ENCODE data around the gene UBL4A.

The UBL4A gene

DNA sequence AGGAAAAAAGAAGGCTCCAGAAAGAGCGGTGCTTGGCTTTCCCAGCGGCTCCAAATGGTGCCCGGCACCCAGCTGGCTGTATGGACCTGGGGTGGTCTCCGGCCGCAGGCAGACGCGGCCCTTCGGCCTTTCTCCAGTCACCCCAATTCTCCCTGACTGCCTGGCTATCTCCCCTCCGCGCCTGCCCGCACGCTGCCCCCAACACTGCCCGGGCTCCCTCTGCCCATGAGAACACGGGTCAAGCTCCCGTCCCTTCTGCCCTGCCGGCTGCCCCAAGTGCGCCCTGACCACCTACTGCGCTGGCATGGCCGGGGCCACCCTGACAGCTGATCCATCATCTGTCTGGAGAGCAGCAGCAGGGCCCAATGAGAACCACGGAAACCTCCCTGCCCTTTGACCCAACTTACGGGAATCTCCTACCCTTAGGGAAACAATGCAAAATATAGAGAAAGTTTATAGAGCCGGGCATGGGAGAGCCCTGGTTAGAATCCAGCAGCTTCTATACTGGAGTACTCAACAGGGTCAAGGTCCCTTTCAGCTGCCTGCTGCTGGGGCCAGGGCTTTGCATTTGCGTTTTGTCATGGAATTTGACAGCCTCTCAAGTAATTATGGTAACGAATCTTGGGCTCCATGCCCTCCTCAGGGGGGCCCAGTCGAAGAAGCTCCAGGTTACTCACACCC lies 30.8 kb upstream of the UBL4A start:
- Histone ChIP-seq H3K4me1 (ENCODE audit: control insufficient read depth, insufficient read depth, low read length) (peaks cover 2% of the 10 kb centered on the region), H3K4me3 (ENCODE audit: low read depth, low read length) (peak overlapping the region; percentile 78), H3K27me3 (ENCODE audit: control insufficient read depth, insufficient read depth, low read length) (no peaks in the 10 kb centered on the region), H3K9ac (ENCODE audit: low read depth, low read length) (no peak overlapping the region), H3K36me3 (ENCODE audit: control insufficient read depth, insufficient read depth, low read length) (no peaks in the 10 kb centered on the region), H3K9me3 (ENCODE audit: control insufficient read depth, insufficient read depth, low read length) (no peaks in the 10 kb centered on the region)

DNA sequence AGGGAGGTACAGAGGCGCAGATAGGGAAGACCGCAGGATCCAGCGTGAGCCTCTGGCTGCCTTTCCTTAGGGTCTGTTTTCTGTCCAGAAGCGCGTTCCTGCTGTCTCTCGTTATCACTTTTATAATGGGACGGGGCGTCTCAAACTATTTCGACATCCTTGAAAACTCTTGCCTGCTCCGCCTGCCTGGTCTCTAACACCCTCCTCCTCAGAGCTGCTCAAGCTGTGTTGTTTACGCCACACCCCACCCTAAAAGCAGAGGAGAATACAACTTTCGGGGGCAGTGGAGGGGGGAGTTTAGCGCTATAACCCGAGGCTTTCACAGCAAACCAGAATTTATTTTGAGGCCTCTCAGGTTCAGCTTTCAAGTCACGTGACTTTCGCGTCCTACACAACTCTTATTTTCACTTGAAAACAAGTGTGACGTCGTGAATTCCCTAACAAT lies 30.3 kb upstream of the UBL4A start:
- no peak overlapping the region for H3K9ac ChIP-seq (ENCODE audit: low read depth, low read length)
- H3K9me3 ChIP-seq (ENCODE audit: control insufficient read depth, insufficient read depth, low read length): no peaks in the 10 kb centered on the region
- peak overlapping the region; percentile 78 for H3K4me3 ChIP-seq (ENCODE audit: low read depth, low read length)
- no peaks in the 10 kb centered on the region for H3K36me3 ChIP-seq (ENCODE audit: control insufficient read depth, insufficient read depth, low read length)
- peaks cover 2% of the 10 kb centered on the region for H3K4me1 ChIP-seq (ENCODE audit: control insufficient read depth, insufficient read depth, low read length)
- H3K27me3 ChIP-seq (ENCODE audit: control insufficient read depth, insufficient read depth, low read length): no peaks in the 10 kb centered on the region

DNA sequence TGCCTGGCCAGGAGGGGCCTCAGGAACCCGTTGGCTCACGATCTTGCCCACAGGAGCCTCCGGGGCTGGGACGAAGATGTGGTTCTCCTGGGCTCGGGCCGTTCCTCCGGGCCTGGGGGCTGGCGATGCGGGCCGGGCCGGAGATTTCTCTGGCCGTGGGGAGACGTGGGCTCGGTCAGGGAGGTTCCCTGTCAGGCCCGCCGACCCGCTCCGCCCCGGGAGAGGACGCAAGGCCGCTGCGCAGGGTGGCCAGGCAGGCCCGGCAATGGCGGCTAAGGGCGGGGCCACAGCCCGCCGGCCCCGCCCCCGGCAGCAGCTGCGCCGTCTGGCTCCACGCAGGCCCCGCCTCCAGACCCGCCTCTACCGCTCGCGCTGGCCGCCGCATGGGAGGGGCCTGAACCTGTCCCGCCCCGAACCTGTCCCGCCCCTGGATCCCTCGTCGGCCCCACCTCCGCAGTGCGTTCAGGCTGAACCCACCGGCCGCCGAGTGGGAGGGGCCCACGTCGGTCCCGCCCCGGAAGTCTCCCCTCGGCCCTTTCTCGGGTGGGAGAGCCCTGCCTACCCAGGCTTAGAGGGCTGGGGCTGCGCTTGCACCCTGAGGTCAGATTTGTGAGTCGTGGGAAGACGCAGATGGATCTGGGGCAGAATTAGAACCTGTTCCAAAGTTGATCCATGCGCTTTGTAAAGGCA lies 29.7 kb upstream of the UBL4A start, which contains the start of gene FAM3A:
TSS of gene FAM3A (minus strand) at position 267 of the 690 bp plus-strand sequence. CDS start 460 bp downstream, outside the sequence.
- H3K9ac ChIP-seq (ENCODE audit: low read depth, low read length): no peak within 1 kb of the TSS

DNA sequence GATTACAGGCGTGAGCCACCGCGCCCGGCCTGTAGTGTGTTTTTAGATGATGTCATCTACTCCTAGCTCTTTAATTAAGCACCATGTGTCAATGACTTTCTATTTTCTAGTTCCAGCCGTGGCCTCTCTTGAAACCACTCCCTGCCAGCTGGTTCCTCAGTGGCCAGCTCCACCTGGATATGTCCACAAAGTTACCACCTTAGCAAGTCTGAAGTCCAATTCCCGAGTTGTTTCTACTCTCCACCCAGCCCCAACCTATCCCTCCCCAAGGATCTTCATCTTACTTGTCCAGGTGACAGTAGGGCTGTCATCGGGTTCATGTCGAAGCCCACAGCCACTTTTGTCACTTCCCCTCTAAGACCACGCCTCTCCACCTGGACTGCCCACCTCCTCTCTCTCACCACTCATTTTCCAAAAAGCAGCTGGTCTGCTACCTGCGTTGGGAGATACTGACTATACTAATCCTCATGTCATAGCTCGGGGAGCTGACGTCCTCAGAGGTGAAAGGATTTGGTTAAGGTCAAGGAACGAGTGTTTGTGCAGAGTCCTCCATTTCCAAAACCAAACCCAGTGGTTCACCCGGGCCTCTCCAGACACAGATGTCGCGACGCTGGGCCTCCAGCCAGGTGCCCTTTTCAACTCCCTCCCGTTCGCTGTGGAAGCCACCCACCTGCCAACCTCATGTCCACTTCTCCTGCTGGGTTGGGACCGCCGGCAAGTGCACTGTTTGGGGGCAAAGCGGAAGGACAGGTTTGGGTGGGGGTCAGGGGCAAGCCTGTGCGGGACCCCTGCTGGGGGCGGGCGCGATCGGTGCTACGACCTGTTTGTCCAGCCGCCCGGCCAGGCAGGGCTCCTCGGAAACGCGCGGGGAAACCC lies 28.9 kb upstream of the UBL4A start:
- H3K27me3 ChIP-seq (ENCODE audit: control insufficient read depth, insufficient read depth, low read length): no peaks in the 10 kb centered on the region
- no peaks in the 10 kb centered on the region for H3K36me3 ChIP-seq (ENCODE audit: control insufficient read depth, insufficient read depth, low read length)
- no peak overlapping the region for H3K9ac ChIP-seq (ENCODE audit: low read depth, low read length)
- peaks cover 2% of the 10 kb centered on the region for H3K4me1 ChIP-seq (ENCODE audit: control insufficient read depth, insufficient read depth, low read length)
- peak overlapping the region; percentile 56 for H3K4me3 ChIP-seq (ENCODE audit: low read depth, low read length)
- H3K9me3 ChIP-seq (ENCODE audit: control insufficient read depth, insufficient read depth, low read length): no peaks in the 10 kb centered on the region

More for the DNA sequence above, 29.7 kb upstream of the UBL4A start, which contains the start of gene FAM3A:
- Histone ChIP-seq H3K9me3 (ENCODE audit: control insufficient read depth, insufficient read depth, low read length) (no peaks in the 10 kb centered on the region), H3K36me3 (ENCODE audit: control insufficient read depth, insufficient read depth, low read length) (no peaks in the 10 kb centered on the region), H3K27me3 (ENCODE audit: control insufficient read depth, insufficient read depth, low read length) (no peaks in the 10 kb centered on the region), H3K4me1 (ENCODE audit: control insufficient read depth, insufficient read depth, low read length) (peaks cover 2% of the 10 kb centered on the region), H3K4me3 (ENCODE audit: low read depth, low read length) (peak within 1 kb of the TSS; percentile 78)

DNA sequence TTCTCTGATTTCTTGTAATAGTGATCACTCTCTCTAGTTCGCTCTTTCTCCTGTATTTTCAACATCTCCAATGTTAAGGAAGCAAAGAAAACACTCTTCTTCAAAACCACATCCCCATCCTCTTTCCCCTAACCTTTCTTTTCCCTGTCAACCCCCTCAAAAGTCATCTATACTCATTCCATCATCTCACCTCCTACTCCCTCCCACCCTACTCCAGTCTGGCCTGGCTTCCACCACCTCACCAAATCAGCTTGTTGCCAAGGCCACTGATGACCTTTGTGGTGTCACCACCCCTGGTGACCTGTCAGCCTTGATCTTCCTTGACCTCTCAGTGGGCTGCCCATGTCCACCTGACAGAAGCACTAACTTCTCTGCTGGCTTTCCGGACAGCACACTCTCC lies 27.3 kb upstream of the UBL4A start:
- H3K27me3 ChIP-seq (ENCODE audit: control insufficient read depth, insufficient read depth, low read length): no peaks in the 10 kb centered on the region
- peaks cover 2% of the 10 kb centered on the region for H3K4me1 ChIP-seq (ENCODE audit: control insufficient read depth, insufficient read depth, low read length)
- no peaks in the 10 kb centered on the region for H3K9me3 ChIP-seq (ENCODE audit: control insufficient read depth, insufficient read depth, low read length)
- H3K9ac ChIP-seq (ENCODE audit: low read depth, low read length): no peak overlapping the region
- H3K4me3 ChIP-seq (ENCODE audit: low read depth, low read length): no peak overlapping the region
- H3K36me3 ChIP-seq (ENCODE audit: control insufficient read depth, insufficient read depth, low read length): no peaks in the 10 kb centered on the region

DNA sequence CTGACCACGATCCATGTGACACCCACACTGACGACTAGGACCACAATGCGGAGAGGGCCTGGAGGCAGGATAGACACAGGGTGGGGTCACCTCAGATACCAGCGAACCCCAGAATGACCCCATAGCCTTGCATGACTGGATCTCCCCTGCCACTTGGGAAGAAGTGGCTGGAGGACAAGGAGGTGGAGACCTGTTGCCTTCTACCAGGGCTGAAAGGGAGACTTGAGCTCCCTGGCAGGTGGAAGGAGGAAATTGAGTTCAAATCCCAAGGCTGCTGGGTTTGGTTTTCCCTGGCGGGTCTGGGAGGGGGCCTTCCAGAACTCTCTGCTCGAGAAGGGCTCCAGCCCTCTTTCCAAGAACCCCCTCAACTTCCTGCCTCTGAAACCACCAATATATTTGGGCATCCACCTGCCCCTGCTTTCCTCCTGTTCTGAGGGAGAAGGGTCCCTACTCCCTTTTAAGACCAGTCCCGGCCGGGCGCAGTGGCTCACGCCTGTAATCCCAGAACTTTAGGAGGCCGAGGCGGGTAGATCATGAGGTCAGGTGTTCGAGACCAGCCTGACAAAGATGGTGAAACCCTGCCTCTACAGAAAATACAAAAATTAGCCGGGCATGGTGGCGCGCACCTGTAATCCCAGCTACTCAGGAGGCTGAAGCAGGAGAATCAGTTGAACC lies 26.6 kb upstream of the UBL4A start:
- Histone ChIP-seq H3K36me3 (ENCODE audit: control insufficient read depth, insufficient read depth, low read length) (no peaks in the 10 kb centered on the region), H3K9ac (ENCODE audit: low read depth, low read length) (no peak overlapping the region), H3K4me3 (ENCODE audit: low read depth, low read length) (no peak overlapping the region), H3K4me1 (ENCODE audit: control insufficient read depth, insufficient read depth, low read length) (peaks cover 1% of the 10 kb centered on the region), H3K9me3 (ENCODE audit: control insufficient read depth, insufficient read depth, low read length) (no peaks in the 10 kb centered on the region), H3K27me3 (ENCODE audit: control insufficient read depth, insufficient read depth, low read length) (no peaks in the 10 kb centered on the region)

DNA sequence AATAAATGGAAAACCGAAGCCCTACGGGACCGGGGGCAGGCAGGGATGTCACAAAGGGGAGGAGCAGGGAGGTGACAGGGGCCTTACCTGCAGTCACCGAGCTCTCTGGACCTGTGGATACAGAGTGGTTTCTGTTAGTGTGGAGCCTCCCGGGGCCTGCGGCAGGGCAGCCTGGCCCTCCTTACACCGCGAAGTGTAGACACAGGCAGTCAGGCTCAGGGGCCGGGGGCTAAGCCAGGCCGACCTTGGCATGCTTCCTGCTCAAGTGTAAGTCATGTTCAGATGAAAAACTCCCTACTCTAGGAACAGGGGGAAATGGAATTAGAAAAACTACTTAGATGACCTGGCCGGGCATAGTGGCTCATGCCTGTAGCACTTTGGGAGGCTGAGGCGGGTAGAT lies 25.3 kb upstream of the UBL4A start:
- H3K9ac ChIP-seq (ENCODE audit: low read depth, low read length): no peak overlapping the region
- no peak overlapping the region for H3K4me3 ChIP-seq (ENCODE audit: low read depth, low read length)
- peaks cover under 1% of the 10 kb centered on the region for H3K36me3 ChIP-seq (ENCODE audit: control insufficient read depth, insufficient read depth, low read length)
- no peaks in the 10 kb centered on the region for H3K27me3 ChIP-seq (ENCODE audit: control insufficient read depth, insufficient read depth, low read length)
- H3K9me3 ChIP-seq (ENCODE audit: control insufficient read depth, insufficient read depth, low read length): no peaks in the 10 kb centered on the region
- no peaks in the 10 kb centered on the region for H3K4me1 ChIP-seq (ENCODE audit: control insufficient read depth, insufficient read depth, low read length)

DNA sequence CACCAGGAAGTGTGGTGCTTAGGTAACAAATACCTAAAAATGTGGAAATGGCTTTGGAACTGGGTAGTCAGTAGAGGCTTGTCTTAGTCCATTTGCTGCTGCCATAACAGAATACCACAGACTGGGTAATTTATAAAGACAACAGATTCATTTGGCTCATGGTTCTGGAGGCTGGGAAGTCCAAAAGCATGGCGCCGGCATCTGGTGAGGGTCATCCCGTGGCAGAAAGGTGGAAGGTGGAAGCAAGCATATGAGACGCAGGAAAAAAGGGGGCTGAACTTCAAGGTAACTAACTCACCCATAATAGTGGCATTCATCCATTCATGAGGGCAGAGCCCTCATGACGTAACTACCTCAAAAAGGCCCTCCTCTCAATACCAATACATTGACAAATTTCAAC lies 23.0 kb upstream of the UBL4A start:
- Histone ChIP-seq H3K36me3 (ENCODE audit: control insufficient read depth, insufficient read depth, low read length) (peaks cover 11% of the 10 kb centered on the region), H3K27me3 (ENCODE audit: control insufficient read depth, insufficient read depth, low read length) (no peaks in the 10 kb centered on the region), H3K4me3 (ENCODE audit: low read depth, low read length) (no peak overlapping the region), H3K9ac (ENCODE audit: low read depth, low read length) (no peak overlapping the region), H3K4me1 (ENCODE audit: control insufficient read depth, insufficient read depth, low read length) (no peaks in the 10 kb centered on the region), H3K9me3 (ENCODE audit: control insufficient read depth, insufficient read depth, low read length) (no peaks in the 10 kb centered on the region)

DNA sequence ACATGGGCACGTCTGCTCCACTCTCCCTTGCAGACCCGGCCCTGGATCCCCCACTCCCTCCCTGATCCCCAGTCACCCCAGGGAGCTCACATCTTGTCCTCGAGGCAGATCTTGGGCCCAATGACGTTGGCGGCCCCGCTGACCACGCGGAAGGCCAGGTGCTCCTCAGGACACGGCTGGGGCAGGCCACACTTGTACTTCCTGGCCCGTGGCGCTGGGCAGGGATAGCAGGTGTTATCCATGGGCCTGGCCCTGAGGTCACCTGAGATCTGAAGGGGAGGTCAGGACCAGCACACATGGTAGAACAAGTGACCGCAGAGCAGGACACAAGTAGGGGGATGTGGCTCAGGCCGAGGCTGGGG lies 21.9 kb upstream of the UBL4A start:
- Histone ChIP-seq H3K36me3 (ENCODE audit: control insufficient read depth, insufficient read depth, low read length) (peaks cover 11% of the 10 kb centered on the region), H3K4me1 (ENCODE audit: control insufficient read depth, insufficient read depth, low read length) (no peaks in the 10 kb centered on the region), H3K9ac (ENCODE audit: low read depth, low read length) (no peak overlapping the region)

DNA sequence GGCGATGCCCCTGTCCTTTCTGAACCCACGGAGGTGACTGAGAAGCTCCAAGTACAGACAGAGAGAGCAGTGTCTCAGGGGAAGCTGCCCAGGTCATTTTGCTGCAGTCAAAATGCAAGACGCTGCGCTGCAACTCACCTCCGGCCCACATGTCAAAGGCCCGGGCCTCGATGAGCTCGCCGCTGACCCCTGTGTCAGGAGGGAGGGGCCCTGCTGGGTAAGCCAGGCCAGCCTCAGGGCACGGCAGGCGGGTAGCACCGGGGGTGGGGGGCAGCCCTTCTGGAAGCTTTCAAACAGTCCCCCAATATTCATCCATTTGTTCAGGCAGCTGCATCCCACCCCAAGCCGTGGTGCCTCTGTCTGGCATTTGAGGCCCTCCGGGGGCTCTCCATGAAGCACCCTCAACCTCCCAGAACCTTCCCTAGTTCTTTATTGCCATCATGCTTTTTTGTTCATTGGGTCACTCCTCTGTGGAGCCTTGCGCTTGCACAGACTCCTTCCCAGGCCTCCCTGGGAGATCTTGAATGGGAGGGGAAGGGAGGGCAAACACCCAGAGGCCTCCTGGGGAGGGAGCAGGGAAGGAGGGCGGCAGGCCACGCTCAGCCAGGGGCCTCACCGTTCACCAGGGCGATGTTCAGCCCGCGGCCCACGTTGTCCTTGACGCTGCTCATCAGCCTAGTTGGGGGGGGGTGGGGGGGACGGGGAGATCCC lies 21.4 kb upstream of the UBL4A start:
- Histone ChIP-seq H3K9me3 (ENCODE audit: control insufficient read depth, insufficient read depth, low read length) (no peaks in the 10 kb centered on the region), H3K4me3 (ENCODE audit: low read depth, low read length) (no peak overlapping the region), H3K36me3 (ENCODE audit: control insufficient read depth, insufficient read depth, low read length) (peaks cover 11% of the 10 kb centered on the region), H3K9ac (ENCODE audit: low read depth, low read length) (no peak overlapping the region), H3K27me3 (ENCODE audit: control insufficient read depth, insufficient read depth, low read length) (no peaks in the 10 kb centered on the region), H3K4me1 (ENCODE audit: control insufficient read depth, insufficient read depth, low read length) (no peaks in the 10 kb centered on the region)

More for the DNA sequence above, 21.9 kb upstream of the UBL4A start:
- Histone ChIP-seq H3K27me3 (ENCODE audit: control insufficient read depth, insufficient read depth, low read length) (no peaks in the 10 kb centered on the region), H3K9me3 (ENCODE audit: control insufficient read depth, insufficient read depth, low read length) (no peaks in the 10 kb centered on the region), H3K4me3 (ENCODE audit: low read depth, low read length) (no peak overlapping the region)
